Endothelial cell of umbilical vein (primary cell): ENCODE results near the gene HGFAC.

Source experiments
- CTCF ChIP-seq, 2 donors: IDR thresholded peaks; 1 replicate in 1 of 2; 2 replicates in 1 of 2; pipeline ENCODE4 v1.5.1; 2011; ENCODE audit warnings: low read length in 2 of 2, mild to moderate bottlenecking in 2 of 2, moderate library complexity in 2 of 2, control low read depth in 1 of 2, inconsistent platforms in 1 of 2, low read depth in 1 of 2; ENCODE audit not compliant: insufficient read depth in 1 of 2; ENCODE audit errors: extremely low read depth in 1 of 2
- EZH2 ChIP-seq: IDR thresholded peaks from 2 replicates; pipeline ENCODE4 v1.6.1; 2012; ENCODE audit warnings: borderline replicate concordance, low read depth, mild to moderate bottlenecking, moderate library complexity, low read length, inconsistent platforms; ENCODE audit not compliant: severe bottlenecking
- POLR2A ChIP-seq: IDR thresholded peaks from 2 replicates; pipeline ENCODE4 v1.6.1; 2012; ENCODE audit warnings: low read depth, mild to moderate bottlenecking, control low read depth, low read length
- POLR2AphosphoS5 ChIP-seq: IDR thresholded peaks from 2 replicates; pipeline ENCODE4 v1.6.1; 2012; ENCODE audit warnings: low read depth, mild to moderate bottlenecking, control low read depth, low read length, moderate library complexity; ENCODE audit not compliant: insufficient read depth

- TF ChIP-seq CTCF (IDR thresholded peaks at IDR 0.05; ENCODE audit: extremely low read depth in 1 of 2, insufficient read depth in 1 of 2, low read depth in 1 of 2, low read length in 2 of 2): no peak
- TF ChIP-seq POLR2A: no peak
- TF ChIP-seq POLR2AphosphoS5: no peak
- no peak for TF ChIP-seq EZH2
Observed at GRCh38 chr4:3449047-3449573, 7.3 kb downstream of the HGFAC start.
